Measurements from ENCODE around the gene IMMP2L. TPM values are rescaled to one million over a fixed set of nuclear protein-coding genes. Genes with fewer than 3 reads are reported as not detected.

Gene IMMP2L
- total RNA-seq, 1 donor: 11.6 TPM

DNA sequence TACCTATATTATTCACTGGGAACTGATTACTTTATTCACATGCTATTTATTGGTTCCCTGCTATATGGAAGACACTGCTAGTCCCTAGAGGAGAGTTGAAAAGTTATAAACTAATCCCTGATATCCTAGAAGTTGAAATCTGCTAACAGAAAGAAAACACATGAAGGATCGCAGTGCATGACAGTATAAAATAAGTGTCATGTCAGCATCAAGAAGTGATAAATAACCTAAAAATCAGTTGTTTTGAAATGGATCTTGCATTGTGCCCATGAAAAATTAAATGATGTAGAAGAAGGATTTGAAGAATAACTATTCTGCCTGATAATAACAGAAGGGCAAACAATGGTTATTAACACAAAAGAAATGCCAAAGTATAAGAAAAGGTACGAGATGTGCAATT lies 764.6 kb downstream of the IMMP2L start:
- no peak for DNase-seq (ENCODE audit: low read depth in 2 of 3, low spot score in 2 of 3)

DNA sequence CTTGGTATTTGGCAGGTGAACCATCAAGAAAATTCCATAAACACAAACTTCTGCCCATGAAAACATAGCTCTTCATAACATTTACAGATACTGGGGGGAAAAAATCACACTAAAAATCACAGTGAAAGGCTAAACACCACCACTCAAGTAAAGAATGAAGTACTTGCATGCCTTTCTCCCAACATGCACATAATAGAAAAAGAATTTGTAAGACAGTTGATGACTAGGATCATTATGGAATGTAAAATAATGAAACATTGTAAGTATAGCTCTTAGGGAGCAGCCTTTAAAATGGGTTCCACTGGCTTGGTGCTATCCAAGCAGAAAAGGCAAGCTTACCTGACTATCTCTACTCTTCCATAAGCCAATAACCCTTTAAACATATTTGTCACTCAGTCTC lies 771.3 kb downstream of the IMMP2L start:
- DNase-seq (ENCODE audit: low read depth in 2 of 3, low spot score in 2 of 3): no peak

DNA sequence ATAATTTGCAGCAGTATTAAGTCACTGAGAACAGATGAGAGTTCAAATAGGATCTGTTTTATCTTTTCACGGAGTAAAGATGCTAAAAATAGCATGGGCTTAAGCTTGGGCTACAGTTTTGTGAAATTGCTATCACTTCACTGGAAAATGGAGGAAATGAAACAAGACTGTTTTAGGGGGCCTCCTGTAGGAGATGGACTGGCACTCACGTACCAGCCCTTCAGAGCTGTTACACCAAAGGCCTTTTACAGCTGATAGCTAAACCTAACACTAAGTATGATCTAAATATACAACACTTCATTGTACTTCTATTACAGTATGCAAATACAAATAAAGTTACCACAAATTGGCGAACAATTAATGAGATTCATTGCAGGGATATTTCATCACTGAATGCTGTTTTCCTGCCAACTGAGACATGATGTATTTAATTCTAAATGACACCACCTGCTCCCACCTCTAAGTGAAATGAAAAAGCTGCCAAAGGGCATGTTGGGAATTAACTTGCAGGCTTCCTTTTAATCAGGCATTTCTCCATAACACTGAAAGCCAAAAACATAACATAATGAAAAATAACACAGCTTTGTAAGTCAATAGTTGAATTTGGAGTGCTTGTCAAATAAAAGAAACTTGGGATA lies 775.8 kb downstream of the IMMP2L start:
- no peak for DNase-seq (ENCODE audit: low read depth in 2 of 3, low spot score in 2 of 3)

DNA sequence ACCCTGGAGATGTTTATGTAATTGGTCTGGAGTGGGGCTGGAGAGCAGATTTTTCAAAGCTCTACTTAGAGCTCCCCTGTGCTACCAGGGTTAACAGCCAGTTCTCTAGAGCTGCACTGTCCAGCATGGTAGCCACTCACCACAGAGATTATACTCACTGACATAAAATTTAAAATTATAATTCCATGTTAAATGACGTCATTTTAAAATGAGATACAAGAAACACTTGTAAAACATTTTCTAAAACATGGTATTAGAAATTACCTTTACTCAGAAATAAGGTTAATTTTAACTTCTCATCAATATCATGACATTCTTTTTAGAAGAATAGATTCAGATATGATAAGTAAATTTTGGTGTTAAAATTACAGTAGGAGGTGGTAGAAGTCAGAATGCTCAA lies 777.5 kb downstream of the IMMP2L start:
- DNase-seq (ENCODE audit: low read depth in 2 of 3, low spot score in 2 of 3): no peak

DNA sequence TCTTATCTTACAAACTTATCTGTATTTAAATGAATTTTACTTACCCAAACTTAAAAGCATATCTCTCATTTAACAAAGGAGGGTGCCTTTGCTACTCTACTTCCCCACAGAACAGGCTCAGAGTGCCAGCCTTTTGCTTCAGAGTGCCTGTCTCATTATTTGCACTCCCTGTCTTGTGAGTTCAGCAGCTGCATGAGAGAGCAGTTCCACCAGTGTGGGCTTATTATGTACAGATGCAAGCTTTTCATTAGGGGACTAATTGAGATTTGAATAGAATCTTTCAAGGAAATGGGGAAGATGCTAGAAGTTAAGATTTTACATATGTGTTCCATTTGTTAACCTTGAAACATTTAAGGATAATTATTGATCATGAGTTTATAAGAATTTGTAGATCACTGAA lies 781.6 kb downstream of the IMMP2L start:
- DNase-seq (ENCODE audit: low read depth in 2 of 3, low spot score in 2 of 3): no peak

DNA sequence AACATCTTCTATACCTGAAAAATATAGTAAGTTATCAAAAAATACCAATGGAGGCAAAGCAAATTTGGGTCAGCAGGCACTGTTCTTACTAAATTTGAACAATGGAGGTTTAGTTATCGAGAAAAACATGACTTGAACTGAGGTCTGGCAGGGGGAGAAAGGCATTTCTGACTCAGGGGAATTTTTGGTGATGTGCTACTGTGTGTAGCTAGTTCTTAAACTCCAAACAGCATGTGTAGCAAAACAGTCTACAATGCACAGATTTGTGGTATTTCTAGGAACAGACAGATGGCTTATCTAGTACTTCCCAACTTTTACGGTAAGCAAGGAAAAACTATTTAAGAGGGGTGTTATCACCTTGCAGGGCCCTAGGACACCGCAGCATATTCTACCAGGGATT lies 783.0 kb downstream of the IMMP2L start:
- no peak for DNase-seq (ENCODE audit: low read depth in 2 of 3, low spot score in 2 of 3)

DNA sequence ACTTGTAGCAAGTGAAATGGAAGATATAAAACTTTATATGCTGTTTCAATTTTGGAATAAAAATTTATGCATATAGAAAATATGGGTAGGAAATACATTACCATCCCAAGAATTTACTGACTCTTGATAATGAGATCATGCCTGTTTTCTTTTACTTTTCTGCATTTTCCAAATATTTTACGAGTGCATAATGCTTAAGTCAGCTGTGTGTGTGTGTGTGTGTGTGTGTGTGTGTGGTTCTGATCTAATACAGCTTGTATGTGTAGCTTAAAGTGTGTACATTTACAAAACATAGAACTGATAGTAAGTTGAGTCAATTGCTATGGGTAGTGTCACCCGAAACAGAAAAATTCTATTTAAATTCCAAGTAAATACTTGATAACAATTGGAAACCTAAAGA lies 787.2 kb downstream of the IMMP2L start:
- no peak for DNase-seq (ENCODE audit: low read depth in 2 of 3, low spot score in 2 of 3)

DNA sequence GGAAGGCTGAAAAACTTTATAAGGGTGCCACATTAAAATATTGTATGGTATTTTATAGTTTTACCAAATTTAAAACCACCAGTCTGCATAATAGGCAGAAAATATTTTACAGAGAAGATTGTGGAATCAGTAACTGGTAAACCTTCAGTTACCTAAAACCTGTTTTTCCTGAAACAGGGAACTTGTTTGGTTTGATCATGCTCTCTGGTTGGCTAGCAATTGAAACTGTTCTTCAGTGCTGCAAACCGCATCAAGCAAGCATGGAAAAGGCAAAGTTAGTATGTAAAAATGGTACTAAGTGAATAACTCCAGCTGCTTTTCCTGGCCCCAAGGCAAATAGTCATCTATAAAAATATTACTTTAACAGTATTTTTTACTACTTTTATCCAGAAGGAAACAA lies 788.2 kb downstream of the IMMP2L start:
- no peak for DNase-seq (ENCODE audit: low read depth in 2 of 3, low spot score in 2 of 3)

DNA sequence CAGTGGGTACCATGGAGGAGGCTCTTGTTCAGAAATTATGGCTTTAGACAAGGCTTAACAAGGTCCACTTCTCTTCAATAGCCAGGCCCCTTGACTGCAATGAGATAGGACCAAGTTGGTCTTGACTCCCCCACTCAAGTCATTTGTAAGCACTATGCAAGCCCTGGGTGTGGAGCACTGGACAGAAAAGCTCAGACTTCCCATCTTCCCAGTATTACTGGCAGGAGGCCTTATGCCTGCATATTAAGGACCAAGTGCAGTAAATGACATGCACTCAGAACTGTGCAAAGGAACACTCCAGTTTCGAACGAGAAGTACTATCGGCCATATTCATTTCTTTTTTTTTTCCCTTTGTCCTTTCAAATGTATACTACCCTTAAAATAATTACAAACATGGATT lies 789.7 kb downstream of the IMMP2L start:
- no peak for DNase-seq (ENCODE audit: low read depth in 2 of 3, low spot score in 2 of 3)

DNA sequence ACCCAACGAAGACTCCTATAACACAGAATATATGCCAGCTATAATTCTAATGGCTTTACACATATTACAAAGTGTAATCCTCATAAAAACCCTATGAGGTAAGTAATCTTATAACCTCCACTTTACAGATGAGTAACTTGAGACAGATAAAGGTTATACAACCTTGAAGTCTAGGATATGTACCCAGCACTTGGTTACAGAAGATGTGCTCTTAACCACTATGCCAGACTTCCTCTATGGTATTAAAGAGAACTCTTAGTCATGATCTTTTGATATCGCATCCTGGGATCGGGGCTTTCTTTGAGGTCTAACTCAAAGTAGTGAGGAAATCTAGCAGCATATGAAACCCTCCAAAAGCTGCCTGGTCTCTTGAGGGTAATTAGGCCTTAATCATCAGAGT lies 790.6 kb downstream of the IMMP2L start:
- no peak for DNase-seq (ENCODE audit: low read depth in 2 of 3, low spot score in 2 of 3)

DNA sequence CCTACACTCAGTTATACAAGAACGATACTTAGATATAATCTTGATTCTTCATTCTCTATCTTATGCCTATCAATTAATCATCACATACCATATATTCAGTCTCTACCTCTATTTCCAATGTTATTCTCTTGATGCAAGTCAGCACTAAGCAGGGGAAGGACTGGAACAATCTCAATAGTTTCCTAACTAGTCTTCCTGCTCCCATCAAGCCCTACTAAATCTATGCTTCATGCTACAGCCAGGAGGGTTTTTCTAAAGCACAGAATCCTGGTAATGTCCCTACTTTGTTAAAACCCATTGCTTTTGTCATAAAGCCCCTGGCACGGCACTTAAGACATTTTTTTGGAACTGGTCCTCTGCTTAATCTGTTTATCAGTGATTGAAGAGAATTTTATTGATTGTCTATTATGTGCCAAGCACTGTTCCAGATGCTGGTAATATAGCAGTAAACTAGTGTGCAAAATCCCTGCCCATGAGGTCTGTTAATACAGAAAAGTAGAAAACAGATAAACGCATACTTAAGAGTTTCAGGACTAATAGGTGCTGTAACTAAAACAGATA lies 794.7 kb downstream of the IMMP2L start:
- no peak for DNase-seq (ENCODE audit: low read depth in 2 of 3, low spot score in 2 of 3)

DNA sequence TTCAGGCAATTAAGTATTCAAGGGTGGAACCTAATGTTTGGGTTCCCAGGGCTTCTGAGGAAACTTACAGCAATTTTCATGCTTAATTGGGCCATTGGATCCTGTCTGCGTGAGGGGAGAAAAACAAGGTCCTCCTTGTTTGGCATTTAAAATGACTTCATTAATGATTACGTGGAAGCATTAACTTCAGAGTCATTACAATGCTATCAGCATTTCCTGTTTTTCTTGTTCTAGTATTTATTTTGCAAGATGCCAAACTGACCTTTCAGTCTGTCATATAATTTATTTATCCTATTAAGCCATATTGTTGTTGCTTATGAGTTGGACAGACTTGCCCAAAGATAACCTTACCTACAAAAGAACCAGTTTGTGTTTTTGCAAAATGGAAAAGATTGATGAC lies 795.4 kb downstream of the IMMP2L start:
- DNase-seq (ENCODE audit: low read depth in 2 of 3, low spot score in 2 of 3): no peak

DNA sequence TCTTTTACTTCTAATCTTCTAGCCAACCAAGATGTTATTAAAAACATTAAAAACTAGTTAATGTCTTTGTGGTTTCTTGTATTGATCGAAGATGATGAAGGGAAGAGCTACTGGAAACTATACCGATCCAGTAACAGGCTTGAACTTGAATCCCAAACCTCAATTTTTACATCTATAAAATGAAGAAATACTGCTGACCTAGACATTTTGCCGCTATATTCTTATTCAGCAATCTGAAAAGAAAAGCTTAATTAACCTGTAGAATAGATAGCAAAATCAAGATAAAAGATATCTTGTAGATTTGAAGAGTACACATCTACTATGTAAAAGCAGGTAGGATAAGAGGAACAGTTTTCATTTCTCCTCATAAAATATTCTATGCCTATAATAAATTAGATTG lies 797.4 kb downstream of the IMMP2L start:
- DNase-seq (ENCODE audit: low read depth in 2 of 3, low spot score in 2 of 3): no peak

DNA sequence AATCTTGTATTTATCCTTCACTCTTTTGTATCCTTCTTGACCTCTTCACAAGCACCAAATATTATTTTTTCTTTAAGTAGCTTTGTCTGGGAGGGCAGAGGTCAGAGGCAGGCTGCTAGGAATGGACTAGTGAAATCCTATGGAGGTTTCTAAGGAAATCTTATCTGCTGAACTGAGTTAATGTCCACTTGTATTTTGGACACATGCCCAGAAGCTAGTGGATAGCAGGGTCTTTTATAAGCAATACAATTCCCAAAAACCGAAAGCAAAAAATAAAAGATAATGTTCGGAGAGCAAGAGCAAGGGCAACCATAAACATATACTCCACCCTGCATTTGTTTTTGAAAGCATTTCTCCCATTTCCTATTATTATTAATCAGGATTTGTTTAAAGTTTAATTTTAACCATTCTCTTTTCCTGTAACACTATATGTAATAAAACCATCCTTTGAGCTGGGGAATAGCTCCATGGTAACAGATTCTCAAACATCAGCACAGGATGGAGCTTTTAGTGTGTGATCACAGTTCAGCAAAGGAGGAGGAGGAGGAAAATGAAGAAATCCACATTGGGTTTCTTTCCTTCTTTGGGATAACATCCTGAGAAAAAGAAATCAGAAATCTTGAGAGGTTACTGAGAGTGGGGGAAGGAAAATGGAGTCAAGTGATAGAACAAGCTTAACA lies 799.6 kb downstream of the IMMP2L start:
- no peak for DNase-seq (ENCODE audit: low read depth in 2 of 3, low spot score in 2 of 3)

DNA sequence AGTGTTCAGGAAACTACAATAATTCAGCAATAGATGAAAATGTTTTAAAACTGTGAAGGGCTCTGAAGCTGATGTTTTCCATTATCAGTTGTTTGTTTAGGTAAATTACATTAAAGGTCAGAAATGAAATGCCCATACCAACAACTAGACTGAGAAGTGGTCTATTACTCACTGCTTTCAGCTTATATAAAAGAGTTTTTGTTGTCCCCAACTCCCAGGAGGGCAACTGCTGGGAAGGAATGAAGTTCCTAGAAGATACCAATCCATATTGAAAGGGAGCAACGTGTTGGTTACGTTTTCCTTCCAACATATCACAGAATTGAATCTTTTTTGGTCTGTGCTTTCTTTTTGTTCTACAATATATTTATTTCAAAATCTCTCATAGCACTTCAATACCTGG lies 802.0 kb downstream of the IMMP2L start:
- DNase-seq (ENCODE audit: low read depth in 2 of 3, low spot score in 2 of 3): no peak

DNA sequence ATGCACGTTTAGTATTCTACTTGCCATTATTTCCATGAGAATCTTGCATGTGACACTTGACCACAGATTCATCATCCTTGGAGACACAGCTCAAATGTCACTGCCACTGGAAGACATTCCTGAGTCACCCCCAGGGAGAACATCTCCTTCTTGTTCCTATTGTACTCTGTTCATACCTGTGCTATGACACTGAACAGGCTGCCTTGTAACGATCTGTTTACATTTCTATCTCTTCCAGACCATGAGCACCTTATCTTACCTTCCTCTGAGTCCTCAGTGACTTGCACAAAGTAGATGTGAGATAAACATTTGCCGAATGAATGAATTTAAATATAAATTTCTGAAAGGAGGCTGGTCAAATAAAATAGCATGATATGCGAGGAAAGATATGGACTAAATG lies 803.2 kb downstream of the IMMP2L start:
- no peak for DNase-seq (ENCODE audit: low read depth in 2 of 3, low spot score in 2 of 3)

DNA sequence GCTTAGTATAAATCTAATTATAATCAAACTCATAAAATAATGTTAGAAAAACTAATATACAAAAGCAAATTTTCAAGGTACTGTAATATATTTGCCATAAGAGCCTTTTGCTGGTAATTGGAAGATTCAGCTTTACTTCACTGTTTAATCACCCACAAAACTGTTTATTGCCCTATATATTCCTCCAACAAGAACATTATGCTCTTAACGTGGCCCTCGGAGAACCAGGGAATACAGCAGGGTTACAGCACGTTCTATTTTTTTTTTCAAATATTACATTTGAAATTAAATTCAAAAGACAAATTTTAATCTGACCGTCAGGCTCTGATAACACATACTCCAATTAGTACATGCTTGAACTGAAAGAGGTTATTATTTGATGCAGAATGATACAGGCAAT lies 807.6 kb downstream of the IMMP2L start:
- no peak for DNase-seq (ENCODE audit: low read depth in 2 of 3, low spot score in 2 of 3)

DNA sequence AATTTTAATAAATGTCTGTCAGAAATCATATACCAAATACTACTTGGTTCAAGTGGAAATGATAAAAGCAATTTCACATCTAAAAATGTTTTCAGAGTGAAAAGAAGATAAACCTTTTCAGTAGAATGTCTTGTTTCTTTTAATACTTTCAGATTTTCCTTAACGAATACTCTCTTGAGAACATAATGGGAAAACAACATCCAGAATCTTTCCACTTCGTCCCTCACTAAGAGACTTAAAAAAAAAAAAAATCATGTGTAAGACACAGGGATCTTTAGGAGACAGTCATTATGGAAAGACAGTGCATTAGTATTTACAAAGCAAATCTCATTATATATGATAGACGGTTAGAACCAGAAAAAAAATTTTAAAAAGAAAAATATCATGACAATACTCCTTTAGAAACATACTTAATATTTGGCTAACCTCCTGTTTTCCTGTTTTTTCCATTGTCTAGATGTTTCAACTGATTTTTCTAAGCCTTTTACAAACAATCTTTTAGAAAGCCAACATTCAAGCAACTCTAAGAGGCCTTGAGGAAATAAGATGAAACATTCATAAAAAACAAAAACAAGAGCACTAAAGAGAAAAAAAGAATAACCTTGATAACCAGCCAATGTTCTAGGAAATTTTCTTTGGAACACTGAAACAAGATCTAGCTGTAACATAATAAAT lies 811.2 kb downstream of the IMMP2L start:
- DNase-seq (ENCODE audit: low read depth in 2 of 3, low spot score in 2 of 3): no peak

DNA sequence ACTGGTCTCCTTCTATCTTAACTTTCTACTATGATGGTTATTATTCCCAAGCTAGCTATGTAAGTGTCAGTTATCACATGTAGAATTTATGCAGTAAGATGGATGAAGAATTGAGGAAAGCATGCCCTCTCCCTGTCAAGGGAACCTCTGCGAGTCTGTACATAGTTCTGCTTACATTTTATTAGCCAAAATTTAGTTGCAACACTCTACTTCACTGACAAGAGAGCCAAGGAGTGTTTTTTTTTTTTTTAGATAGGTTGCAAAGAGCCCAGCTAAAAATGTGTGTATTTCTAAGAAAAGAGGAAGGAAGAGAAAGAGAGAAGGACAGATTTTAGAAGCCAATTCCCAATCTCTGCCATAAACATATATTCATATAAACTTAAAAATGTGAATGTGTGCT lies 829.1 kb downstream of the IMMP2L start:
- no peak for DNase-seq (ENCODE audit: low read depth in 2 of 3, low spot score in 2 of 3)

DNA sequence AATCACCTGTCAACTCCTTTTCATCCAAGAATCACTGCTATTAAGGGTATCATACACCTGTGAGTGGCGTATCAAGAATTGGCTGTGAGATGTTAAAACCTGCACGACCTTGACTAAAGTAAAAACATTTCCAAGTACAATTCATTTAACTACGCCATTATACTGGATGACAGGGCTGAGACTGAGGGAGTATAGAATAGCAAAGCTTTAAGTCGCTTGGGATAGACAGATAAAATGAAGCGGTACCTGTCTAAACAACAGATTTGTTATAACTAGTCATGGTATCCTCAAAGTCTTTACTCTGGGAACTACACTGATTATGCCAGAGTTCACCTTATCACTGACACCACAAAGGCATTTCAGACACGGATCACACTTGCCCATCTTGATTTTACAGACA lies 837.5 kb downstream of the IMMP2L start:
- no peak for DNase-seq (ENCODE audit: low read depth in 2 of 3, low spot score in 2 of 3)

DNA sequence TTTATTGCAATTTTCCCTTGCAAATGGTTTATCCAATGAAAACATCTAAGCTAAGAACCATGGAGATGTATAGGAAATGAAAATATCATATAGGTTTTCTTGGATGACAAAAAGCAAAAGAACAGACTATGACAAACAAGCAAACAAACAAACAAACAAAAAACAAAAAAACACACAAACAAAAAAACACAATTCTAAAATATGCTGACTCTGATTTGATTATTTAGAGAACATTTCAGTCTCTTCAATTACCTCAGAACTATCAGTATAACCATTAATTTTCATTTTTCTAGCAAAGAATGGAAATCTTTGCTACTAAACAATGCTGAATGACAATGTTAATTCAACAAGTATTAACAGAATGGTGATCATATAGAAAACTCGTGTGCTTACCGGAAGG lies 840.9 kb downstream of the IMMP2L start:
- DNase-seq (ENCODE audit: low read depth in 2 of 3, low spot score in 2 of 3): no peak

DNA sequence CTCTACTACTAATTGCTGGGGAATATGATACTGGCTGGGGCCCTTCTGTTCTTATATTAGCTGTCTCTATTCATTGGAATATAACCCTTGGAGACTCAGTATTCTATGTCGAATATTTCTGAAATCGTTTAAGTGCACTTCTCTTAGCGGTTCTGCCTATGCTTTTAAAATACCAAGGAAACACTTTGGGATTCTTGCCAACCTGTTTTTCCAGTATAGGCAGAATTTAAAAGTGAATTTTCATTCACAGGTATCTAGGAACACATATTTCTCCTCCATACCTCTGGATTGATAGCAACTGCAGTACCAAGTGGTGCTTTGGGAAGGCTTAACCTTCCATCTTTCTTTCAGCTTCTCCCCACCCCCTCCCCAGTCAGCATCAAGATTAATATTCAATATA lies 841.7 kb downstream of the IMMP2L start:
- no peak for DNase-seq (ENCODE audit: low read depth in 2 of 3, low spot score in 2 of 3)
